CD4-positive, alpha-beta T cell (primary cell): Measurements from ENCODE around the gene TMBIM1. TPM values are rescaled to one million over a fixed set of nuclear protein-coding genes. Genes with fewer than 3 reads are reported as not detected.
A peak's percentile ranks its signal among the peaks of the same experiment; 100 is the strongest.

Experiments
- ATAC-seq: fragments of 200-7000 bp; cut with Tn5 transposase; one replicate; pipeline ENCODE4 v1.10.0; 2022; ENCODE audit warnings: mild to moderate bottlenecking; ENCODE audit not compliant: poor library complexity
- CTCF ChIA-PET: fragments of 350-600 bp; sonication (Branson Sonifier 250); formaldehyde crosslinking; loops from one replicate; lab custom pipeline; 2021; ENCODE audit warnings: antibody characterized with exemption, inconsistent platforms; lab: Charles Lee
- POLR2A ChIA-PET: fragments of 350-600 bp; sonication (Branson Sonifier 250); formaldehyde crosslinking; loops from one replicate; lab custom pipeline; 2021; ENCODE audit warnings: antibody characterized with exemption, inconsistent platforms; lab: Charles Lee
- DNase-seq, 14 experiments: peaks; one replicate each; pipeline ENCODE4 v3.0.0-alpha.2; 2013 to 2020; ENCODE audit warnings: mixed read lengths in 2 of 14
- H3K27ac ChIP-seq, 2 donors: one replicate each; pipeline versions ENCODE4 v1.5.1 to v1.7.0; 2013; ENCODE audit warnings: low read length in 2 of 2, low read depth in 1 of 2, mild to moderate bottlenecking in 1 of 2
- H3K27me3 ChIP-seq, 2 experiments: 1 replicate in 1 of 2; 2 replicates in 1 of 2; pipeline versions ENCODE4 v1.6.1 to v1.7.0; 2013; ENCODE audit warnings: low read length in 2 of 2, control low read depth in 1 of 2, mild to moderate bottlenecking in 1 of 2, moderate library complexity in 1 of 2; ENCODE audit not compliant: insufficient read depth in 2 of 2, control insufficient read depth in 1 of 2
- H3K36me3 ChIP-seq: one replicate; pipeline ENCODE4 v1.6.1; 2013; ENCODE audit warnings: low read length, control low read depth; ENCODE audit not compliant: insufficient read depth
- H3K4me1 ChIP-seq: one replicate; pipeline ENCODE4 v1.6.1; 2013; ENCODE audit warnings: low read length, control low read depth; ENCODE audit not compliant: insufficient read depth
- H3K4me3 ChIP-seq: one replicate; pipeline ENCODE4 v1.5.1; 2013; ENCODE audit warnings: mild to moderate bottlenecking, low read length, moderate library complexity
- H3K9me3 ChIP-seq, 2 experiments: 1 replicate in 1 of 2; 2 replicates in 1 of 2; pipeline versions ENCODE4 v1.6.1 to v1.7.0; 2013; ENCODE audit warnings: low read length in 2 of 2, mild to moderate bottlenecking in 2 of 2, control low read depth in 1 of 2, moderate library complexity in 1 of 2; ENCODE audit not compliant: control insufficient read depth in 1 of 2, insufficient read depth in 1 of 2
- H3K27ac Mint-ChIP-seq: one replicate; pipeline ENCODE4 v1.8.0; 2020; ENCODE audit warnings: mixed read lengths
- H3K27me3 Mint-ChIP-seq: one replicate; pipeline ENCODE4 v1.8.0; 2021; ENCODE audit warnings: mixed read lengths
- H3K36me3 Mint-ChIP-seq: one replicate; pipeline ENCODE4 v1.8.0; 2021; ENCODE audit warnings: low read depth, mixed read lengths
- H3K4me1 Mint-ChIP-seq: one replicate; pipeline ENCODE4 v1.8.0; 2021; ENCODE audit warnings: low read depth, mixed read lengths
- H3K4me3 Mint-ChIP-seq: one replicate; pipeline ENCODE4 v1.8.0; 2020; ENCODE audit warnings: mild to moderate bottlenecking, mixed read lengths
- H3K9me3 Mint-ChIP-seq: one replicate; pipeline ENCODE4 v1.8.0; 2020; ENCODE audit warnings: mixed read lengths
- CTCF ChIP-seq: fragments of 200-600 bp; IDR thresholded peaks from one replicate; pipeline ENCODE4 v1.8.0; 2022; ENCODE audit warnings: antibody characterized with exemption, mild to moderate bottlenecking
- intact Hi-C, 2 experiments: fragments of 100-400 bp; cut with DNase I in 1 of 2; cut with micrococcal nuclease in 1 of 2; formaldehyde crosslinking; loops; one replicate each; pipeline versions ENCODE4 v1.15.1 to v1.9.0; 2023 to 2025; cut with DNase I, micrococcal nuclease
- polyA plus RNA-seq, 2 donors: library from polyadenylated mRNA; unstranded; fragments of 120-200 nt; gene quantifications; one replicate each; pipeline ENCODE4 v1.2.1, GENCODE V29; 2013
- total RNA-seq, 174 experiments: library from RNA in 2 of 174; stranded (reverse) in 2 of 174; gene quantifications; one replicate each; pipeline ENCODE4 v1.2.3 and lab custom pipeline; 2021 to 2026

TMBIM1 gene
- total RNA-seq: 100 to 1,000 TPM in 1 of 2 experiments, 10 to 100 TPM in 1; 99.2 to 102 TPM
- 88.5 TPM for polyA plus RNA-seq (2013, experiment 1 of 2)
- polyA plus RNA-seq (2013, experiment 2 of 2): 105 TPM
- 49.3 to 320 (median 130) reads per million in 172 experiments for total RNA-seq (lab: John Stamatoyannopoulos, UW)

GRCh38 chr2:218292048-218293014, at the start of gene TMBIM1:
Gene TMBIM1 (minus strand): TSS chr2:218292503. CDS start chr2:218282141, 10,362 bp downstream.
- CTCF ChIA-PET: interaction anchor here (0.6 to 6.3 kb wide), 16 partner anchors 9 to 279 kb away, joined by 3 to 68 read pairs (median 4); partner anchors contain the start of genes AAMP, CATIP and PNKD
- peak; percentile 62 to 92 (median 76) for DNase-seq
- H3K36me3 Mint-ChIP-seq: peaks cover 22% of the 10 kb centered on the region
- H3K4me1 Mint-ChIP-seq: peaks cover 62% of the 10 kb centered on the region
- no peaks in the 10 kb centered on the region for H3K9me3 ChIP-seq
- intact Hi-C loops: loop anchor here (1.0 to 5.0 kb wide), 3 partner anchors 9 to 275 kb away; partner anchors contain the start of genes CATIP (in 1 of the 2), CNOT9 (in 1 of the 2) and USP37 (in 1 of the 2)
- no peaks in the 10 kb centered on the region for H3K27me3 ChIP-seq
- H3K9me3 Mint-ChIP-seq: no peaks in the 10 kb centered on the region
- POLR2A ChIA-PET: interaction anchor here (0.6 to 11.6 kb wide), 9 partner anchors 8 to 113 kb away, joined by 3 to 221 read pairs (median 3); partner anchors contain the start of genes AAMP, CATIP, CTDSP1 and PNKD
- peak; percentile 59 for TF ChIP-seq CTCF
- H3K4me3 Mint-ChIP-seq: peak within 1 kb of the TSS; percentile 95
- no peaks in the 10 kb centered on the region for H3K36me3 ChIP-seq
- peak within 1 kb of the TSS; percentile 99 for H3K27ac Mint-ChIP-seq
- H3K4me1 ChIP-seq: peaks cover 73% of the 10 kb centered on the region
- peak within 1 kb of the TSS; percentile 89 to 96 for H3K27ac ChIP-seq
- H3K27me3 Mint-ChIP-seq: no peaks in the 10 kb centered on the region
- peak within 1 kb of the TSS; percentile 99 for H3K4me3 ChIP-seq
- ATAC-seq: peak; percentile 76

GRCh38 chr2:218341381-218341780, 49.1 kb upstream of the TMBIM1 start:
- Histone ChIP-seq H3K4me1 (no peaks in the 10 kb centered on the region), H3K9me3 (no peaks in the 10 kb centered on the region), H3K4me3 (no peak overlapping the region), H3K36me3 (no peaks in the 10 kb centered on the region), H3K27ac (no peak overlapping the region), H3K27me3 (no peaks in the 10 kb centered on the region)
- Mint-ChIP-seq H3K9me3 (no peaks in the 10 kb centered on the region), H3K4me1 (no peaks in the 10 kb centered on the region), H3K36me3 (no peaks in the 10 kb centered on the region), H3K4me3 (no peak overlapping the region), H3K27ac (no peak overlapping the region), H3K27me3 (no peaks in the 10 kb centered on the region)
- no peak for ATAC-seq
- ChIA-PET POLR2A (no interaction called here), CTCF (no interaction called here)
- intact Hi-C loops: no loop called here
- no peak for TF ChIP-seq CTCF
- no peak for DNase-seq

- DNase-seq (no peak), ATAC-seq (no peak)
- Histone ChIP-seq H3K27ac (no peak overlapping the region), H3K9me3 (no peaks in the 10 kb centered on the region), H3K36me3 (no peaks in the 10 kb centered on the region), H3K27me3 (no peaks in the 10 kb centered on the region), H3K4me1 (no peaks in the 10 kb centered on the region), H3K4me3 (no peak overlapping the region)
- ChIA-PET CTCF (no interaction called here), POLR2A (no interaction called here)
- Mint-ChIP-seq H3K4me3 (no peak overlapping the region), H3K9me3 (no peaks in the 10 kb centered on the region), H3K4me1 (no peaks in the 10 kb centered on the region), H3K27me3 (no peaks in the 10 kb centered on the region), H3K36me3 (no peaks in the 10 kb centered on the region), H3K27ac (no peak overlapping the region)
- intact Hi-C loops: no loop called here
- TF ChIP-seq CTCF: no peak
Measured at GRCh38 chr2:218340656-218341055, 48.4 kb upstream of the TMBIM1 start.
